HG03159 (cell line): ENCODE measurements around the gene GPX2.

Experiments used
- ATAC-seq: cut with Tn5 transposase; IDR thresholded peaks from one replicate; pipeline ENCODE4 v1.9.1; 2021; ENCODE audit warnings: mild to moderate bottlenecking, moderate library complexity; ENCODE audit not compliant: unreplicated experiment

GPX2 gene

GRCh38 chr14:64942531-64943111 is at the start of gene GPX2:
TSS of gene GPX2 (minus strand) at chr14:64942745. CDS start at chr14:64942726, 19 bp downstream.
- ATAC-seq, result no peak

DNA sequence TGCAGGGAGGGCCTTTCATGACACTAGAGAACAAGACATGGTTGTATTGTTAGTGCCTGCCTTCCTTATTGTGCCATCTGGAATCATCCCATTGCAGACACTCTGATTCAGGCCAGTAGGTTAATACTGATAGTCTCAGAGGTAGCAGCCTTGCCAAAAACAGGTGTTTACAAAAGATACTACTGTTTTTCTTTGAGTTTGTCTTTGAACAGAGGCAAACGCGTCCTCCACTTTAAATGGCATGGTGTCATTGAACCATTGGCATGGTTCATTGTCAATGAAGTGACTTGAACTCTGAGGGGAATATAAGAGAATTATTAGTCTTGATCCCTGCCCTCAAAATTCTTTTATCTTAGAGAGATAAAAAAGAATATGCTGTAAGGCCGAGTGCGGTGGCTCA is 48.4 kb upstream of the GPX2 start:
- no peak for ATAC-seq

GRCh38 chr14:64990296-64990695 is 47.8 kb upstream of the GPX2 start:
- no peak for ATAC-seq

DNA sequence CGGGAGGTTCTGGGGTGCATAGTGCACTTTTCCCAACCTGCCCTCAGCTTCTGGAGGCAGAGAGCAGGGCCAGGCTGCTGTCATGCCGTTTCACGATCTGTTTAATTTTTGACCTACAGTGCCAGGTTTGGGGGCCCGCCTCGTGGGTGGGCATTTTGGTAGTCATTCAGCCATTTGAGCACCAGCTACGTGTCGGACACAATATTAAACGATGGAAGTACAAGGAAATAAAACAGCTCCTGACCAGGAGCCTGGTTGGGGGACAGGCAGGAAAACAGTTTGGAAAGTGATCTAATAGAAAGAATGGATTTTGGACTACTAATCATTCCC is 44.9 kb upstream of the GPX2 start:
- ATAC-seq, result peak; percentile 0

- ATAC-seq, result peak; percentile 96
These were observed 44.3 kb upstream of the GPX2 start, which contains the start of gene FNTB for GRCh38 chr14:64986648-64987437. TSS of gene FNTB (plus strand) at chr14:64986895. CDS start at chr14:64986954, 59 bp downstream.

GRCh38 chr14:64983439-64984310 is 41.1 kb upstream of the GPX2 start:
- ATAC-seq, result no peak

DNA sequence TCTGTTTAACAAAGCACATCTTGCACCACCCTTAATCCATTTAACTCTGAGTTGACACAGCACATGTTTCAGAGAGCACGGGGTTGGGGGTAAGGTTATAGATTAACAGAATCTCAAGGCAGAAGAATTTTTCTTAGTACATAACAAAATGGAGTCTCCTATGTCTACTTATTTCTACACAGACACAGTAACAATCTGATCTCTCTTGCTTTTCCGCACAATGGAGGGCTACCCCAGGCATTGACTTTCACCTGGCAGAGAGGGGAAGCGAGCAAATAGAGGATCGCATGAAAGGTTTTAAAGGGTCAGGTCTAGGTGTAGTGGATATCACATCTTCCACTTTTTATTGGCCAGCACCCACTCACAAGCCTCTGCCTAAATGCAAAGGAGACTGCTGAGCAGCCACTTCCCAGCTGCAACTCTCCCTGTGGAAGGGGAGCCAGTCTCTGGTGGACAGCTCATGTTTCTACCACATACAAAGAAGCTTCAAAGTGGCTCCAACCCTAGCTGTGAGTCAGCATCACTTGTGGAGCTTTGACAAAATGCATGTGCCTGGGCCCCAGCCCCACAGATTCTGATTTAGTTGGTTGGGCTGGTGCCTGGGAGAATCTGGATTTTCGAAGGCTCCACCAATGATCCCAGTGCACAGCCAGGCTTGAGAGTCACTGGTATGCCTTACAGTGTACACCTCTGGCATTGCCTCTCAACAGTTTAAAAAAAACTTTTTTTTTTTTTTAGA is 37.0 kb upstream of the GPX2 start:
- no peak for ATAC-seq

DNA sequence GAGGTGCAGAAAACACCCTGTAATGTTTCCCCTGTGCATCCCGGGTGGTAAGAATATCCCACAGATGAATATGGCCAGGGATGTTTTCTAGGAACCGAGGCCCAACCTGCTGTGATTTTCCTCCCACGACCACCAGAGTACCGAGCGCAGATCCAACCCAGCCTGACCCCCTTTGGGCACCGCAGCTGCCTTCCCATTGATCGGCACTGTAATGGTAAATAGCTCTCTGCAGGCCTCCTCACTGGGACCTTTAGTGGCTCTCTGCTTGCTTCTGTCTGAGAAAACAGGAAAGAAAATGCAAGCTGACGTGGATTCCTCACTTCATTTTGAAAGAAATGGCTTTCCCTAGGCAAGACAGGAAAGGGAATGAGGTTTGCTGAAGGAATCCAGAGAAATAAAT is 32.0 kb upstream of the GPX2 start:
- no peak for ATAC-seq

- ATAC-seq, result no peak
These were observed 31.3 kb upstream of the GPX2 start for GRCh38 chr14:64973826-64974225.

DNA sequence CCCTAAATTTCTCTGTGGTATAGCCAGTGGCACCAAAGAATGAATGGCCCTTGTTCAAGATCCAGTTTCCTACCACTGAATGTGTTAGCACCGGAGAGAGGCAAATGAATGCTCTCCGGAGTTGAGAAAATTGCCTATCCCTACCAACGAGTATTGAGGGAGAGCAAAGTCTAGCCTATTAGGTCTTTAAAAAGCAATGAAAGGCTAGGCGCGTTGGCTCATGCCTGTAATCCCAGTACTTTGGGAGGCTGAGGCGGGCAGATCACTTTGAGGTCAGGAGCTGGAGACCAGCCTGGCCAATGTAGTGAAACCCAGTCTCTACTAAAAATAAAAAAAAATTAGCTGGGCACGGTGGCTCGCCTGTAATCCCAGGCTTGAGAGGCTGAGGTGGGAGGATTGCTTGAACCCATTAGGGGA is 30.5 kb upstream of the GPX2 start:
- ATAC-seq, result no peak

DNA sequence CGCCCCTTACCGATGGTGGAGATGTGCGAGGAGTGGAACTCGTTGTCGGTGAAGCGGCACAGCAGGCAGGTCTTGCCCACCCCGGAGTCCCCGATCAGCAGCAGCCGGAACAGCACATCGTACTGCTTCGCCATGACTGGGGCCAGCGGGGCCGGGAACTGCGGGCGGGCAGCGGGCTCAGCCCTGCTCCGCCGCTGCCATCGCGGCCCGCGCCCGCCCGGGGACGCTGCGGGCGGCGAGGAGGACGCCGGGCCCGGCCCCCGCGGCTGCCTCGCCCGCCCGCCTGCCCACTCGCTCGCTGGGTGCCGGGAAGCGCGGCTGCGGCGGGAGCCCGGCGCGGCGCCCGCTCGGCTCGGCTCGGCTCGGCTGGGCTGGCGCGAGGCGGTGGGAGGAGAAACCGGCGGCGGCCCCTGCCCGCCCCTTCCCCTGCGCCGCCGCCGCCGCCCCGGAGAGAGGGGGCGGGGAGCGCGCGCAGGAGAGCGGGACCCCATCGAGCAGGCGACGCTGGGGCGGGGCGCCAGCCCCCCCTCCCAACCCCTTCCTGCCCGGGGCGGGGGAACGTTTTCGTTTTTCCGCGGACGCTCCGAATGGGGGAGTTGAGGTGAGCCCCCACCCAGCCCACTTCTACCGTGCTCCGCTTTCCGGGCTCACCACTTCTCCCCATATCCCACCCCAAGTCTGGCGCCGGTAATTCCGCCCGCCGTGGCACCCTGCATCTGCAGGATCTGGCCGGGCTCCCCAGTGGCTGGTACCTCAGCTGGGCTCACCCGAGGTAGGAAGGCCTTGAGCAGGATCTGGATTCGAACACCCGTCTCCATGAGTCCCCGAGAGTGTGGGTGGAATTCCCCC is 29.6 kb upstream of the GPX2 start, which contains the start of gene RAB15:
RAB15 (minus strand) TSS at position 394 of the 849 bp plus-strand sequence; CDS start at position 134, 260 bp downstream.
- ATAC-seq, result no peak

- no peak for ATAC-seq
These were observed 29.0 kb upstream of the GPX2 start for GRCh38 chr14:64971491-64971942.

GRCh38 chr14:64970776-64971477 is 28.4 kb upstream of the GPX2 start:
- ATAC-seq, result no peak

DNA sequence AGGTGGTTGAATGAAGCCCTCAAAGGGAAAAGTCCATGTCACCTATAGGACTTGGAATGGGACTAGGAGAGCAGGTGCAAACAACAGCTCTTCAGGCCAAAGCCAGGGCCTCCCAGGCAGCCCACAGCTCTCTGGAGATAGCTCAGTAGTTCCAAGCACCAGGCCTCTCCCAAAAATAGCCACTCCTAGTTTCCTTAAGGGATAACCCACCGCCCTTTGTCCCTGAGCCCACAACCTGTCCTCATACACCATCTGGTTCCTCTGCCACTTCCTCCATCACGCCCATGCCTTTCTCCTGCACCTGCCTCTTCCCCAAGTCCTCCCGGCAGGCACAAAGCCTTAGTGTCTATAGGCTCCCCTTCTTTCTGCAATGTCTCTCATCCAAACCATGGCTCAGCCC is 27.5 kb upstream of the GPX2 start:
- ATAC-seq, result no peak

- no peak for ATAC-seq
These were observed 26.1 kb upstream of the GPX2 start for GRCh38 chr14:64968651-64969050.

GRCh38 chr14:64968167-64968566 is 25.6 kb upstream of the GPX2 start:
- ATAC-seq, result no peak

DNA sequence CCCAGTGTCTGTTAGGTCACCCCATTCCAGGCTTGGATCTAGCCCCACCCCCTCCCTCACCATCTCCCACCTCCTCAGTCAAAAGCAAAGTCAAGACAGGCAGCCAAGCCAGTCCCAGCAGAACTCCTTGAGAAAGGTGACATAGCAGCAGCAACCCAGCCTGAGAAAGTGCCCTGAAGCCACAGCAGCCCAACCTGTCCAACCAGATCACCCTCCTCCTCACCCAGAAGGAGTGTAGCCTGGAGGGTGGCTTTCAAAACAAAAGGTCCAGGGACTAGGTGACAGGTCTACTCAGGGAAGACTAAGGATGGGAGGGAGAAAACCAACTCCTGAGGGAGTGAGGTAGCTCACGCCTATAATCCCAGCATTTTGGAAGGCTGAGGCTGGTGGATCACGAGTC is 24.4 kb upstream of the GPX2 start:
- ATAC-seq, result no peak

GRCh38 chr14:64965356-64966000 is 22.9 kb upstream of the GPX2 start:
- ATAC-seq, result no peak

- no peak for ATAC-seq
These were observed 21.1 kb upstream of the GPX2 start for GRCh38 chr14:64963611-64964010.
